COR-L47 (cell line): ENCODE data around the gene RPS6KA1.
"Not testable (repeated sequence)": the region's sequence is repeated elsewhere in the genome, so short reads cannot be mapped to it uniquely, and the experiment has no call there.

Source experiments
- DNase-seq: peaks from one replicate; lab custom pipeline; 2025; lab: John Stamatoyannopoulos, UW

The RPS6KA1 gene

GRCh38 chr1:26602378-26602959, 72.9 kb downstream of the RPS6KA1 start:
- peak; percentile 53 for DNase-seq

- DNase-seq = no peak
Measured at GRCh38 chr1:26603856-26604255, 74.3 kb downstream of the RPS6KA1 start.

GRCh38 chr1:26607186-26607585, 77.6 kb downstream of the RPS6KA1 start:
- no peak for DNase-seq

GRCh38 chr1:26608895-26609294, 79.3 kb downstream of the RPS6KA1 start:
- DNase-seq = no peak

GRCh38 chr1:26610781-26611180, 81.2 kb downstream of the RPS6KA1 start:
- DNase-seq = no peak

- DNase-seq = not testable (repeated sequence)
Measured at GRCh38 chr1:26612627-26613026, 83.1 kb downstream of the RPS6KA1 start.

GRCh38 chr1:26614655-26615411, 85.3 kb downstream of the RPS6KA1 start:
- DNase-seq = no peak

GRCh38 chr1:26616881-26617280, 87.3 kb downstream of the RPS6KA1 start:
- DNase-seq = no peak

- DNase-seq = no peak
Measured at GRCh38 chr1:26618561-26618960, 89.0 kb downstream of the RPS6KA1 start.
